ENCODE data around the gene CHRND.

Gene CHRND

DNA sequence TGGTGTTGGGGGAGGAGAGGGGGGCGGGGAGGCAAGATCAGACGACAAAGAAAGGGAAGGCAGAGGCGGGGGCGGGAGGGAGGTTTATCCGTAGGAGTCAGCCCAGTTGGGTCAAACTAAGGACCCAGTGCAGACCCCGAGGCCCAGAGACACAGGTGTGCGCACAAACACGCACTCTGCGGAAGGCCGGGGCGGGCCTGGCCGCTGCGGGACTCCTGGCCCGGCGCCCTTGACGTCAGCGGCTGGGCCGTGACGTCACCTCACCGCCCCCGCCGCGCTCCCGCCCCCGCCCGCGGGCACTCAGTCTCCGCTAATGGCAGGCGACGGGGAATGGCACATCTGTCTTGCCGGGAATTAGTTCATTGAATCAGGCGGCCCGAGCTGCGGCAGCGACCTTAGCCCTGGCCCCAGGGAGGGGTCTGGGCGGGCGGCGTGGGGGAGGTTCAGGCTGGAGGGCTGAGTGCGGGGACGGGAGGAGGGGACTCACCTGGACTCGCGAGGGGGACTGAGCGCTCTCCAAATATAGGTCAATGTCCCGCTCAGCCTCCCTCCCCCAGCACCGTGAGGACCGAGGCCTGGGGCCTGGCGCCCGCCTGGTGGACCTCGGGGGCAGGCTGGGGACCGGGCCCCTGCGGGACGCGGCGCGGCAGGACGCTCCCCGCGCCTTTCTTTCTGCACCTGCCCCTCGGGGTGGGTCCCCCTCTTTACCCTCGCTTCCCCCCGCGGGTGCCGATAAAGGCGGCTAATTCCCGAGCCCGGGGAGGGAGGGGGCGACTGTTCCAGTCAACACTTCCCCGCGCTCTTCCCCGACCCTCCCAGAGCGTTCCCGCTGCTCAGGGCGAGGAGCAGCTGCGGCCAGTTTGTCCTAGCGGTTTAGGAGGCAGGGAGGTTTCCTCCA lies 22.8 kb upstream of the CHRND start:
- no peak for DNase-seq (ENCODE audit: low spot score)

DNA sequence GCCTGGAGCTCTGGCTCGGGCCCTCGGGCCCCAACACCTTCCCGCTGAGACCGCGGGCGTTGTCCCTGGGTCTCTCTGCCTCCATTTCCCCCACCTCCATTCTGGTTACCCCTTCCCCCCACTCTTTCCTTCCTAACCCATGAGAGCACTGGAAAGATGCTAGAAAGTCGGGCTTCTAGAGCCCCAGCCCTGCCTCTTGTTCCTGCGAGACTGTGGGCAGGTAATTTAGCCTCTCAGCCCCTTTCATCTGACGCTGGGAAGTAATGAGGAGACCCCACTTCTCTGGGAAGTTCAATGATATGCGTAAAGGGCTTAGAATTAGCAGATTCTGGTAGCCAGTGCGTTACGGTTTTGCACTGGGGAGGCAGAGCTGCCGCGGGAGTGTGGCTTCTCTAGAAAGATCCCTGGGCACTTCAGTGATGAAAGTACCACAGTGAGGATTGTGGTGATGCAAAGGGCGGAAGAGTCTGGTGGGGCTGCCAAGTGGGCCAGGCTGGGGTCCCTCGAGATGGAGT lies 22.1 kb upstream of the CHRND start:
- no peak for DNase-seq (ENCODE audit: low spot score)

DNA sequence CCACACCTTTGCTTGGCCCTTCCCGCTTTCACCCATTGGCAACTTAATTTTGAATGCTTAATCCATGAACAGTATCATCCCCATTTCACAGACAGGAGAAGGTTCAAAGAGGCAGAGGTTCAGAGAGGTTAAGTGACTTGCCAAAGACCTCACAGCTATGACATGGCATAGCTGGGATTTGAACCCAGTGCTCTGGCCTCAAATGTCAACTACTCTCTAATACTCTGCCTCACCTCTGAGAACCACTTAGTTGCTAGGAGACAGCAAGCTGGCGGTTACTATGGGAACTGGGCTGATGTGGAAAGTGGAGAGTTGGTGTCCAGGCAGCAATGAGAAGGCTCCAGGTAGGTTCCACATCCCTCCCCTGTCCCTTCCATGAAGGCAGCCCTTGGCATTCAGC lies 21.5 kb upstream of the CHRND start:
- no peak for DNase-seq (ENCODE audit: low spot score)

DNA sequence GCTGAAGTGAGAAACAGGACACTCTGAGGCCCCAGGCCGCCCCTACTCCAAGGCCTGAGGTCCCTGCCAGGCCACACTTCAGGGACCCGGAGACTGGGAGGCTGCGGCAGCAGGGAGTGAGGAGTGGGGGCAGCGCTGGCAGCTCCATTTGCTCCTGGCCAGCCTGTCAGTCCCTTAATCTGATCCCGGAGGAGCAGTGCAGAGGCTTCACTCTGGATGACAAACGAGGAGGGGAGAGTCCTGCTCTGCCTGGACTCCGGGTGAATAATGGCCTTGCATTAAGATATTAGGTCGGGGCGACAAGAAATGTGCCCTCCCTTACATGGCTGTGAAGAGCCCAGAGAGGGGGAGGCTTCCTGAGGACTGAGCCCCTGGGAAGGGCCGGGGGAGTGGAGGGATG lies 20.1 kb upstream of the CHRND start:
- no peak for DNase-seq (ENCODE audit: low spot score)

DNA sequence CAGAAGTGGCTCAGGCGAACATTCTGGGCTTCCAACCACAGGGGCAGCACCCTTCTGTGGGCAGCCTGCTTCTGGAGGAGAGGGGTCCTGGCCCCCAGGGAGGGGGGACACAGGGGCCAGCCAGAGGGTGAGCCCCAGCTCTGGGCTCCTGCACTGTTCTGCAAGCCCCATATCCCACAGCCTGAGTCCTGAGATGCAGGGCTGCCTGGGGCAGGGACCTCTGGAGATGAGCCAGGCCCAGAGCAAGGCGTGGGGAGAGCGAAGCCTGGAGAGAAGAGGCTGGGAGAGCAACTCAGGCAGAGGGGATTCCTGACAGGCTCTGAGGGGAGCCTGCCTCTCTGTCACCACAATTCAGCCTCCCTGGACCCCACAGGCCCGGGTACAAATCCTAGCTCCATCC lies 19.3 kb upstream of the CHRND start:
- no peak for DNase-seq (ENCODE audit: low spot score)

DNA sequence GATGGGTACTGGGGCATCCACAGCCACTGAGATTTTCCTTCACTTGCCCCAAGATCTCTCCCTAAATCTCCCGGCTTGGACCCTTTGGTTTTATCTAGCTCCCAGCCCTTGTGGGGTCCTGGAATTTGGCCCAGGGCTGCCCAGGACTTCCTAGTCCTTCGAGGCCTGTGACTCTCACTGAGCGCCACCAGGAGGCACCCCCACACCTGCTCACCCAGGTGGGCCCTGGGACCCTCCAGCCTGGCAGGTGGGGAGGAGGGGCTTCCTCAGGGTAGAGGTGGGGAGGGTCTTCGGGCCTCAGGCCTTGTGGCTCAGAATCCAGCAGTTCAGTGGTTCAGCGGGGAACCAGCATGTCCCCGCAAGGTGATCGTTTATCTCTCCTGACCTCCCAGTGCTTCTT lies 17.7 kb upstream of the CHRND start:
- no peak for DNase-seq (ENCODE audit: low spot score)

DNA sequence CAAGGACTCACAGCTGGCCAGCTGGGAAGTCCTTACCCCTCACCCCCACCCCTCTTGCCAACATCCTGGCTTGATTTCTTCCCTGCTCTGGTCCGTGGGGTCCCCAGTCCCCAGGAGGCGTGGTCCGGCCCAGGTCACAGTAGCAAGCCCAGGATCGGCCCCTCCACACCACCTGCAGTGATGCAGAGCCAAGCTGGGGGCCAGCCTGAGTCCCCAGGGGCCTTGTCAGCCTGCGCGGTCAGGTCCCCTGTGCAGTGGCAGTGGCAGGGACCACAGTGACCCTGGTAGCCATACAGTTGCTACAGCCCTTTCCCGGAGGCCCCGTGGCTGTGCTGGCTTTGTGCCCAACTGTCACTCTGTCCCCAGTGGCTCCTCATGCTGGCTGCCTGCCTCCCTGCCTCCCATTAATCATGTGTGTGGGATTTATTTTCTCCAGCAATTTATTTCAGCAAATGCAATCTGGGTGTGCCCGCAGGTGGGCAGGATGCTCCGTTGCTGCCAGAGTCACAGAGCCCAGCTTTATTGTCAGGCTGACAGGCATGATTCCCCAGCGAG lies 14.5 kb upstream of the CHRND start:
- DNase-seq (ENCODE audit: low spot score), result no peak

DNA sequence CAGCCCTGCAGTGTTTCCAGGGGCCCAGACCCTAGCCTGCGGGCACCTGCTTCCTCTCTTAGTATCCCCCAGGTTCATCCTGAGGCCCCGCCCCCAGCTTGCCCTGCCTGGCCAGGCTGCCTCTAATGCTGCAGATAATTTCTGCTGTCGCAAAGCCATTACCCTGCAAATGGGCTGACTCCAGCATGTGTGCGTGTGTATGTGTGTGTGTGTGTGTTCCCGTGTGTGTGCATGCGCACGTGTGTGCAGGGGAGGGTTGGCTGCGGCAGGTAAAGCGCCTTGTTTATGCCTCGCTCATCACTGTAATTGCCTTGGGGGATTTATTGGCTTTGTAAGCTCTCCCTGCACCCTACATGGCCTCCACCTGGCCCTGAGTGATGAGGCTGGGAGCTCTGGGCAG lies 13.4 kb upstream of the CHRND start:
- DNase-seq (ENCODE audit: low spot score), result no peak

DNA sequence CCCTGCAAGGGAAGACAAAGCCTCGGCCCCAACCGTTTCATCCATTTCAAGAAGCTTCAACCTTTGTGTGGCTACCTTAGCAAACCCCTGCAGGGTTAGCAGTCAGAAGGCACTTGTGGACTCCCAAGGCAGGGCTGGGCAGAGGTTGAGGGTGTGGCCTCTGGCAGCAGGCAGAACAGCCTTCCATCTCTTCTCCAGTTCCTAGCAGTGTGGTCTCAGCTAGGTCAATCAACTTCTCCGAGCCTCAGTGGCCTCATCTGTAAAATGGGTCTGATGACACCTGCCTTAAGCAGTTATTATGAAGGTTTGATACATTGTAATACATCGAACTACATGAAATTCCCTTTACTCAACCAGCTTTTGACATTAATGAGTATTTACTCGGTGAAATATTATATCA lies 12.6 kb upstream of the CHRND start:
- DNase-seq (ENCODE audit: low spot score), result no peak

DNA sequence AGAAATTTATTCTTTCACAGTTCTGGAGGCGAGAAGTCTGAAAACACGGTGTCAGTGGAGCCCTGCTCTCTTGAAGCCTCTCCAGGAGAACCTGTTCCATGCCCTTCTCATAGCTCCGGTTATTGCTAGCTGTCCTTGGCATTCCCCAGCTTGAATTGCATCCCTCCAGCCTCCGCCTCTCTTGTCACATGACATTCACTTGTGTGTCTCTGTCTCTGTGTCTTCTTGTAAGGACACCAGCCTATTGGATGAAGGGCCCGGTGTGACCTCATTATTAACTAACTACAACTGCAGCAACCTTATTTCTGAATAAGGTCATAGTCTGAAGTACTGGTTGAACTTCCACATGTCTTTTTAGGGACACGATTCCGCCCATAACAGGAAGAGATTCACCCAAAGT lies 10.3 kb upstream of the CHRND start:
- no peak for DNase-seq (ENCODE audit: low spot score)

DNA sequence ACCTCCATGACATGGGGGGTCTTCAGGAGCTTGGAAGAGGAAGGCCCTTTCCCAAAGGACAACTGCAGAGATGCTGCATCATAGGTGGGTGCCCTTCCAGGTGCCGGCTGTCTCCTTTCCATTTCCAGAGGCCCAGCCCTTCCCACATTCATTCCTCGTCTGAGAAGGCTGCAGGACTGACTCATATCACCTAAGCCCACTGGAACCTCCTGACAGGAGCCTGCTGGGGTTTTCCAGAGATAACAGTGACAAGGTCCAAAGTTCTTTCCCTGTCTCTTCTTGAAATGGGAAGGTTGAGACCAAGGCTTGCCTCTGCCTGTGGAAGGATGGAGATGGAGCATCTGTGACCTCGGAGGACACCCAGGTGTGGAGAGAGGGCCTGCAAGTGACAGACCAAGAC lies 9.4 kb upstream of the CHRND start:
- DNase-seq (ENCODE audit: low spot score), result no peak

DNA sequence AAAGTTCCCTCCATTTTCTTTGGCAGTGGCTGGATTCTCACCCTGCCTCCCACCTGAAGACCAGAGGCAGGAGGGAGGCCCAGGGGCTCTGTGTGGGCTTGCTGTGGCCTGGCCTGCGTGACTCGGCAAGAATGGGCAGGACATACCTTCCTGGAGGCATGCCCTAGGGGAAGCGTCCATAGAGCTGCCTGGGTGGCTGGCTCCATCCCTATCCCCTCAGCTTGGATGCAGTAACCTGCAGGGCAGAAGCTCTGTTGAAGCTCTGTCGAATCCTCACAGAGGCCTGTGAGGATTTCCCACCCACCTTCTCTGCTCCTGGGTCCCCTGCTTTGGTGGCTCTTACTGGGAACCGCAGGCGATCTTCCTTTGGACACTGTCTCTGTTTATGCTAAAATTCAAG lies 7.1 kb upstream of the CHRND start:
- DNase-seq (ENCODE audit: low spot score), result no peak

DNA sequence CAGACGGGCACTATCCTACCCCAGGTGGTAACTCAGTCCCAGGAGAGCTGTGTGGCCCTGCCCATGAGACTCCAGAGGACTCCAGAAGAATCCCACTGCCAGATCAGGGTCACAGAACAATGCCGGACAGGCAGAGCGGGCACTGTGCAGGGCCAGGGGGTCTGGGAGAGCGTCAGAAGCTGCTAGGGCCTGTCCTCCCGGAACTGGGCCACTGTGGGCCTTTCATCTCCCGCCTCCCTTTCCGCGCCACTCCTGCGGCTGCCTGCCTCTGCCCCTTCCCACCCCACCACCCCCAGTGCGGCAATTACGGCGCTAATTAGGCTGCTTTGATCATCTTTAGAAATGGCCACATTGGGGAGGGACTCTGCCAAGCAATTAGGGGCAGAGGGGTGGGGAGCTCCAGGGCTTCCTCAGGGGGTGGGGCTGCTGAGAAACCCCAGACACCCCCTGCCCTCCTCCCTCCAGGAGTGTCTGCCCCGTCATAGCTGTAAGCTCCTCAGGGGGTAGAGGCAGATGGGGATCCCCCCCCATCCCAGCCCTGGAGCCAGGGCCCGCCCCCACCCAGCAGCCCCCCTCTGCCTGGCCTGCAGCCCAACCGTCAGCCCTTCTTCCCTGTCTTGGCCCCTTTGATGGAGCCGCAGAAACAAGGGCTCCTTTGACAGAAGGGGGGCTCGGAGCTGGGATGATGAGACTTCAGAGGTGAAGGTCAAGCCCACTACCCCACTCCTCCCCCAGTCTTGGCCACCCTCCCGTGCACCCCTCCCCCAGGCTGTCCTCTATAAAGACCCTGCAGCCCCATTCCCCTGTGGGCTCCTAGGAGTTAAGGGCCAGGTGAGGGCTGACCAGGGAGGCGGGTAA lies 6.2 kb upstream of the CHRND start, which contains the start of gene PRSS56:
PRSS56 (plus strand) TSS at position 808 of the 858 bp plus-strand sequence. CDS start 211 bp downstream, outside the sequence.
- no peak for DNase-seq (ENCODE audit: low spot score)

DNA sequence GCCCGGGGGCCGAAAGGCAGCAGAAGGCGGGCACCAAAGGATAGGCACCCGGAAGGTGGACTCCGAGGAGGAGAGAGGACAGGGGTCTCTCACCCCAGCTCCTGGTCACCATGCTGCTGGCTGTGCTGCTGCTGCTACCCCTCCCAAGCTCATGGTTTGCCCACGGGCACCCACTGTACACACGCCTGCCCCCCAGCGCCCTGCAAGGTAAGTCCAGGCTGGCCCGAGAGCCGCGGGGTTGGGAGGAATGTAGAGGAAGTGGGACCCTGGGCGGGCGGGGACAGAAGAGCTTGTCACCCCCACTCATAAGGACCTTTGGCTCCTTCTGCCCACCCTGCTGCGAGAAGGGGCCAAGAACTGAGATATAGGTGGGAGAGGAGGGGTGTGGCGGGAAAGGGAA lies 5.5 kb upstream of the CHRND start:
- no peak for DNase-seq (ENCODE audit: low spot score)

DNA sequence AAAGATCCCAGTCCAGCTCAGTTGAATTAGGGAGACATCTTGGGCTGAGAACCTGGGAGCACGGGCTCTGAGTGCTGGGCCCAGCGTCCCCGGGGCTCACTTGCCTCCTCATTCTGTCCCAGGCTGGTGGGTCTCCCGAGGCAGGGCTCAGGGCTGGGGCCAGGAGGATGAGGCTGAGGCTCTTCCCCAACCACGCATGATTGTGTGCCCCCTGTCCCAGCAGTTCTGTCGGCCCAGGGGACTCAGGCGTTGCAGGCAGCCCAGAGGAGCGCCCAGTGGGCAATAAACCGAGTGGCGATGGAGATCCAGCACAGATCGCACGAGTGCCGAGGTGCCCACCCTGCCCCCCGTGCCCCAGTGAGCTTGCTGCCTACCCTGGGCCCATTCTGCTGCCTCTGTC lies 4.9 kb upstream of the CHRND start:
- DNase-seq (ENCODE audit: low spot score), result no peak

DNA sequence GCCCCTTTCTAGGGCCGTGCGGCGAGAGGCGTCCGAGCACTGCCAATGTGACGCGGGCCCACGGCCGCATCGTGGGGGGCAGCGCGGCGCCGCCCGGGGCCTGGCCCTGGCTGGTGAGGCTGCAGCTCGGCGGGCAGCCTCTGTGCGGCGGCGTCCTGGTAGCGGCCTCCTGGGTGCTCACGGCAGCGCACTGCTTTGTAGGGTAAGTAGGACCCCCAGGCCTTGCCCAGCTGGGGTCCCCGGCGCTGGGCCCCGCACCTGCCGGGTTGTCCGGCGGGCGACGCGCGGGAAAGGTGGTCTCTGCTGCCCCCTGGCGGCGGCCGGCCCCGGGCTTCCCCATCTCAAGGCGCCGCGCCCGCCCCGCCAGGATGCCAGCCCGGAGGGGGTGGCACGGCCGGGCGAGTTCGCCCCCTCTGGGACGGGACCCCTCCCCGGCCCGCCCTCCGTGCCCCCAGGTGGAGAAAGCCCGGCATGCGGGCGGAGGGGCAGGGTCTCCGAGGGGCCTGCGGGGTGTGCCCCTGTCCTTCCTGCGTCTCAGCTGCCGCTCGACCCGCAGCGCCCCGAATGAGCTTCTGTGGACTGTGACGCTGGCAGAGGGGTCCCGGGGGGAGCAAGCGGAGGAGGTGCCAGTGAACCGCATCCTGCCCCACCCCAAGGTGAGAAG lies 3.9 kb upstream of the CHRND start:
- DNase-seq (ENCODE audit: low spot score), result peak; percentile 54

DNA sequence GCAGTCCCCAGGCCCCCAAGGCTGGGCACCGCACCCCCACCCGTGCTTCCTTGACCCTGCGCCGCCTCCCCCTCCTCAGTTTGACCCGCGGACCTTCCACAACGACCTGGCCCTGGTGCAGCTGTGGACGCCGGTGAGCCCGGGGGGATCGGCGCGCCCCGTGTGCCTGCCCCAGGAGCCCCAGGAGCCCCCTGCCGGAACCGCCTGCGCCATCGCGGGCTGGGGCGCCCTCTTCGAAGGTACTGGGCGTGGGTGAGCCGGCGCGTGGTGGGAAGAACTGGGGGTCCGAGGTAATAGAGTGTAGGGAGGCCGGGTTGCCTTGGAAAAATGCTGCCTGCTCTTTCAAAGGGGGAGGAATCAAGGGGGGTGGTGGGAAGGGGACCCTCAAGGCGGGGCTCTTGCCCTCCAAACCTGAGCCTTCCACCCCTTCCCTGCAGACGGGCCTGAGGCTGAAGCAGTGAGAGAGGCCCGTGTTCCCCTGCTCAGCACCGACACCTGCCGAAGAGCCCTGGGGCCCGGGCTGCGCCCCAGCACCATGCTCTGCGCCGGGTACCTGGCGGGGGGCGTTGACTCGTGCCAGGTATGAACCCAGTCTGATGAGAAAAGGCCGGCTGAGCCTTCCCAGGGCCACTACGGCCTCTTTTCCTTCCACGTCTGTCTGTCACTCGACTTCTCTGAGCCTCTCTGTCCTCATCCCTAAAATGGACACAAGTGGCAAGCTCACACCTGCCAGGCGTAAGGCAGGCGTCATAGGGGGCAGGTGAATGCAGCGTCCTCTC lies 3.1 kb upstream of the CHRND start:
- no peak for DNase-seq (ENCODE audit: low spot score)

DNA sequence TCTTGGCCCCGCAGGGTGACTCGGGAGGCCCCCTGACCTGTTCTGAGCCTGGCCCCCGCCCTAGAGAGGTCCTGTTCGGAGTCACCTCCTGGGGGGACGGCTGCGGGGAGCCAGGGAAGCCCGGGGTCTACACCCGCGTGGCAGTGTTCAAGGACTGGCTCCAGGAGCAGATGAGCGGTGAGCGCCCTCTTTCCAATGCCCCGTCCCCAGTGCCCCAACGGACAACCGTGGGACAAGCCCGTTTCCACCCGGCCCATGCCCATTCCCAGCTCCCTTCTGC lies 2.6 kb upstream of the CHRND start:
- DNase-seq (ENCODE audit: low spot score), result no peak

DNA sequence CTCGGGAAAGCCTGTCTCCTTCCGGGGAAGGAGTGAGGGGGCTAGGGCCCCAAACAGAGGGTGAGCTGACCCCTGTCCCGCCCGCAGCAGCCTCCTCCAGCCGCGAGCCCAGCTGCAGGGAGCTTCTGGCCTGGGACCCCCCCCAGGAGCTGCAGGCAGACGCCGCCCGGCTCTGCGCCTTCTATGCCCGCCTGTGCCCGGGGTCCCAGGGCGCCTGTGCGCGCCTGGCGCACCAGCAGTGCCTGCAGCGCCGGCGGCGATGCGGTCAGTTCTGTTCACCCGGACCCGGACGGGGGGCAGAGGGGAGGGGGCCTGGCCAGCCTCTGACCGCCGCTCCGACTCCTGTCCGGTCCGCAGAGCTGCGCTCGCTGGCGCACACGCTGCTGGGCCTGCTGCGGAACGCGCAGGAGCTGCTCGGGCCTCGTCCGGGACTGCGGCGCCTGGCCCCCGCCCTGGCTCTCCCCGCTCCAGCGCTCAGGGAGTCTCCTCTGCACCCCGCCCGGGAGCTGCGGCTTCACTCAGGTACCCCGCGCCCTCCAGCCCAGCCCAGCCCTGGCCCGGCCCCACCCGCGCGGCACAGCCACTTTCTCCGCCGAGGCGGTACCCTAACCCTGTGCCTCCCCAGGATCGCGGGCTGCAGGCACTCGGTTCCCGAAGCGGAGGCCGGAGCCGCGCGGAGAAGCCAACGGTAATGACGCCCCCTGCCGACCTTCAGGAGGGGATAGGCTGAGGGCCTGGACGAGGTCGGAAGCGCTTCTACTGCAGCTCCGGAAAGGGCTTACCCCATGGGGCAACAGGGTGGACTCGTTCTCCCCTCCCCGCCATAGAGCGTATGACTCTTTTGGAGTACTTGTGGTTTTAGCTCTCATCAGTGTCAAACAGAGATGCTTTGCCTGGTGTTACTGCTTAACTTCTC lies 2.0 kb upstream of the CHRND start:
- DNase-seq (ENCODE audit: low spot score), result no peak

DNA sequence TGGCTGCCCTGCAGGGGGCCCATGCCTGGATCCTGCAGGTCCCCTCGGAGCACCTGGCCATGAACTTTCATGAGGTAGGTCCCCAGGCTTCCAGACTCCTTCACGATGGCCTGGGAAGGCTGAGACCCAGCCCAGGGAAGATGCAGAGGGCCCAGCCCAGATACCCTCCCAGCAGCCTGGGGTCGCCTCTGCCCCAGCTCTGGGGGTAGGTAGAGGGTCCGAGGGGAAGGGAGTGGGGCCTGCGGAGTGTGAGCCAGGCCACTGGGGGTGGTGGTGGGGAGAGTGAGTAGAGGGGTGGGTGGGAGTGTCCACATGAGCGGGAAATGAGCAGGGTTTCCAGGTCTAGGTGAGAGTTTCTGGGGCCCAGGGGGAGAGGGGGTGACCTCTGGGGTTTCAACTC lies 1.2 kb upstream of the CHRND start:
- DNase-seq (ENCODE audit: low spot score), result no peak

All from hematopoietic multipotent progenitor cell treated with erythropoietin and hydrocortisone succinate and interleukin-3 and kit ligand, for 15 days (in vitro differentiated cells).